Lower leg skin (tissue), 4 donors: ENCODE results near the gene KAT6B. TPM values are rescaled to one million over a fixed set of nuclear protein-coding genes. Genes with fewer than 3 reads are reported as not detected.

Experiments
- DNase-seq, 2 donors: peaks; one replicate each; pipeline ENCODE4 v3.0.0-alpha.2; 2019; ENCODE audit warnings: low spot score in 2 of 2
- H3K4me3 ChIP-seq: fragments of 200-600 bp; sonication (generic); 2 replicates; pipeline ENCODE4 v1.5.1; 2017; ENCODE audit warnings: mild to moderate bottlenecking, low read depth; ENCODE audit not compliant: poor library complexity, severe bottlenecking
- CTCF ChIP-seq, 3 donors: fragments of 450-650 bp; IDR thresholded peaks; one replicate each; pipeline ENCODE4 v1.5.1; 2016; ENCODE audit warnings: antibody characterized with exemption in 3 of 3, mild to moderate bottlenecking in 3 of 3, moderate library complexity in 2 of 3
- POLR2A ChIP-seq, 2 donors: fragments of 450-650 bp; IDR thresholded peaks; one replicate each; pipeline ENCODE4 v1.6.1; 2016 to 2017; ENCODE audit warnings: antibody characterized with exemption in 2 of 2, mild to moderate bottlenecking in 1 of 2, moderate library complexity in 1 of 2
- WGBS, 2 donors: methylation state at CpG; one replicate each; pipeline ENCODE4 v1.1.5; 2018; 5-methylcytosine and 5-hydroxymethylcytosine counted together
- intact Hi-C: fragments of 100-400 bp; cut with DNase I; formaldehyde crosslinking; loops from one replicate; pipeline ENCODE4 v1.15.0; 2023; ENCODE audit warnings: low total_unique reads
- total RNA-seq, 4 donors: library from RNA; depleted of rRNA; stranded (reverse); fragments of >200 nt; gene quantifications; one replicate each; pipeline ENCODE4 v1.1.0, GENCODE V29; 2016

The KAT6B gene
- total RNA-seq, 4 donors from 2014 or later = 17.2 to 40.1 (median 34.5) TPM

DNA sequence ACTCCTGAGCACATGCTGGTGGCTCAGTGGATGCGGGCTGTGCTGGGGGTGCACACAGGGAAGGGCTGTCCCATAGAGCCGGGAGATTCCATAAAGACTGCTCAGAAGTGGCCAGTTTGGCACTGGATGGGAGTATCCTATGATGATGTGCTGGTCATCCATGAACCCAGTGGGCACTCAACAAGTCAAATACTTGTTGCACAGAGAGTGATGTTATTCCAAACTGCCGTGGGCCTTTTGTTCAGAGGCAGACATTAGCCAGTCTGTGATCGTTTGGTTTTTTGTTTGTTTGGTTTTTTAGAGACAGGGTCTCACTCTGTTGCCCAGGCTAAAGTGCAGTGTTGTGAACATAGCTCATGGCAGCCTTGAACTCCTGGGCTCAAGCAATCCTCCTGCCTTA lies 254.2 kb downstream of the KAT6B start:
- 95 to 98% methylated on average over 4 of the region's 4 CpGs for WGBS, 2 donors
- no peak for DNase-seq
- intact Hi-C loops = no loop called here
- no peak overlapping the region for H3K4me3 ChIP-seq
- TF ChIP-seq CTCF (IDR thresholded peaks at IDR 0.05) (no peak), POLR2A (IDR thresholded peaks at IDR 0.05) (no peak)

GRCh38 chr10:75081379-75081778 lies 255.0 kb downstream of the KAT6B start:
- intact Hi-C loops = no loop called here
- no peak for DNase-seq
- TF ChIP-seq POLR2A (IDR thresholded peaks at IDR 0.05) (no peak), CTCF (IDR thresholded peaks at IDR 0.05) (no peak)
- 95% methylated on average over 5 of the region's 5 CpGs for WGBS, 2 donors
- H3K4me3 ChIP-seq = no peak overlapping the region
